HG03135 (cell line): Measurements from ENCODE around the gene E2F6.

Source experiments
- ATAC-seq: cut with Tn5 transposase; IDR thresholded peaks from one replicate; pipeline ENCODE4 v1.9.1; 2021; ENCODE audit warnings: mild to moderate bottlenecking, moderate library complexity; ENCODE audit not compliant: unreplicated experiment

Gene E2F6, protein sequence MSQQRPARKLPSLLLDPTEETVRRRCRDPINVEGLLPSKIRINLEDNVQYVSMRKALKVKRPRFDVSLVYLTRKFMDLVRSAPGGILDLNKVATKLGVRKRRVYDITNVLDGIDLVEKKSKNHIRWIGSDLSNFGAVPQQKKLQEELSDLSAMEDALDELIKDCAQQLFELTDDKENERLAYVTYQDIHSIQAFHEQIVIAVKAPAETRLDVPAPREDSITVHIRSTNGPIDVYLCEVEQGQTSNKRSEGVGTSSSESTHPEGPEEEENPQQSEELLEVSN

DNA sequence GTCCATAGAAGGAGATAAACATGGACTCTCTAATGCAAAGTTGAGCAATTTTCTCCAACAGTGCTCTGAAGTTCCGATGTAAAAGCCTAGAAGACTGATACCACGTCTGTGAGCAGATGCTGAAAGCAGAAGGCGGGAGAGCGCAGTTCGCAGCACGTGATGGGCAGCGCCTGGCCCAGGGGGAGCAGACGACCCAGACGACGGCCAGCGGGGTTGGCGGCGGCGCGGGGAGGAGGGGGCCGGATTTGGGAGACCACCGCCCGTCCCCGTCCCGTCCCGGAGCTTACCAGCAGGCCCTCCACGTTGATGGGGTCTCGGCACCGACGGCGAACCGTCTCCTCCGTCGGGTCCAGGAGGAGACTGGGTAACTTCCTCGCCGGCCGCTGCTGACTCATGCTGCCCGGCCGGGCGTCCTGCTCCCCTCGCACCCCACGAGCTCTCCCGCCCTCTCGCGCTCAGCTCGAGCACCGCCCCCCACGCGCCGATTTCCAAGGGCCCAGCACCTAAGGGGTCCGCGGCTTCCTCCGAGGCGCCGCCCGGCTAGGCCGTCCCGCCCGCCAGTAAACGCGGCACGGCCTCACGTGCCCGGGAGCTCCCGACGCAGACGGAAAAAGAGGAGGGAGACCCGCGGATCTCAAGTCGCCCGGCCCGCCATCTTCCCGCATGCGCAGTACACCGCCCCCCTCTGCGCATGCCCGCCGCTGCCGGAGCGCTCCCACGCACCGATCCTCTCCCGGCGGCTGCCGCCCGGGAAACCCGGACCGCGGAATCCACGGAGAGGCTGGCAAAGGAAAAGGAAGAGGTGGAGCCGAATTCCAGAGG lies at the start of gene E2F6:
Gene E2F6, minus strand, starts transcription at position 677 of the 822 bp plus-strand sequence. Its CDS starts 282 bp downstream, at position 395.
- peak; percentile 67 for ATAC-seq

GRCh38 chr2:11515490-11515981 lies 49.6 kb upstream of the E2F6 start:
- no peak for ATAC-seq

GRCh38 chr2:11514904-11515303 lies 48.9 kb upstream of the E2F6 start:
- ATAC-seq: no peak

GRCh38 chr2:11514081-11514730 lies 48.2 kb upstream of the E2F6 start:
- ATAC-seq: no peak

DNA sequence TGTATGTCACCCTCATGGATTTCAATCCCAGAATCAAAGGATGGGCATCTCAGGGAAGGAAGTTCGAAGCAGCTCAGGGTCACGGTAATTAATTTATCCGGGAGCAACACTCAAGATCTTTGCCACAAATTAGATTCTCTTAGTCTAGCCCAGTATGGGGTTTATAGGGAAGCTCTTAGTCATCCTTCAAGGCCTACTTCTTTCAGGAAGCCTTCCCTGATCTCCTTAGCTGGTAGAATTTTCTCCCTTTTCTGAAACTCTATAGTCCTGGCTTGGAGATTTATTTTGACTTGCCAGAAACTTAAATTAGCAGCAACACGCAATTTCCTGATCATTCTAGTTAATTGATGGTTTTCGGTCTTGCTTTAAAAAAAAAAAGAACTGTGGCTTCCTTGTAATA lies 47.4 kb upstream of the E2F6 start:
- no peak for ATAC-seq

- ATAC-seq: no peak
These were observed 46.5 kb upstream of the E2F6 start for GRCh38 chr2:11512431-11512830.

- ATAC-seq: no peak
These were observed 43.8 kb upstream of the E2F6 start for GRCh38 chr2:11509657-11510360.

DNA sequence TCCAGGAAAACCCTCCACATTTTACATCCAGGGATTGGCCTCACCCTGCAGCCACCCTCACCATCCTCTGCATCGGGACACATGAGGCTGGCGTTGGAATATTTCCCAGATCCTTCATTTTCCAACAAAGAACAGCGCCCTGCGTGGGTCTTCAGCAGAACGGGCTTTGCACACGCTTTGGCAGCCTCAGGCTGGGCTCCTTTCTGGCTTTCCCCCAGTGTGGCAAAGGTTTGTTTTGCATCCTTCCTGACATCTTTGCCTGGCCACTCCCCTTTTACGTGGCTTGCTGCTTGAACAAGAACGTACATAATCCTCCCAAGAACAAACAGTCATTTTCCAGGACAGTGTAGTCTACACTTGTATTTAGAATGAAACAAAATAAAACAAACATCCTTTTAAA lies 42.3 kb upstream of the E2F6 start:
- ATAC-seq: no peak

DNA sequence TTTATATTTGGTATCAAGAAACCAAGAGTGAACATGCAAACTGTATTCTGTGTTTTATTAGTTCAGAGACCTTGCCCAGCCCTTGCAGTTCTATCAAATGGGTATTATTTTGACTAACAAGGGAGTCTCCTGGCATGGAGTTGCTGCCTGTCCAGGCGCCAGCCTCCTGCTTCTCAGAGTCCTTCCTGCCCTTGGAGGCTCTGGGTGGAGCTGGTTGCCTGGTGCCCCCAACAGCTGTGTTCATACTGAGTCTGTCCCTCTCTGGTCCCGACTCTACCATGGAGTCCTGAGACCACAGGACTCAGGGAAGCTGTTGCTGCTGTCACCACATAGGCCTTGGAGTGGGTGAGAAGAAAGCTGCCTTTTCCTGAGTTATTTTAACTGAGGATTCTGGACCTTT lies 41.6 kb upstream of the E2F6 start:
- no peak for ATAC-seq

GRCh38 chr2:11506611-11506969 lies 40.6 kb upstream of the E2F6 start:
- ATAC-seq: no peak

DNA sequence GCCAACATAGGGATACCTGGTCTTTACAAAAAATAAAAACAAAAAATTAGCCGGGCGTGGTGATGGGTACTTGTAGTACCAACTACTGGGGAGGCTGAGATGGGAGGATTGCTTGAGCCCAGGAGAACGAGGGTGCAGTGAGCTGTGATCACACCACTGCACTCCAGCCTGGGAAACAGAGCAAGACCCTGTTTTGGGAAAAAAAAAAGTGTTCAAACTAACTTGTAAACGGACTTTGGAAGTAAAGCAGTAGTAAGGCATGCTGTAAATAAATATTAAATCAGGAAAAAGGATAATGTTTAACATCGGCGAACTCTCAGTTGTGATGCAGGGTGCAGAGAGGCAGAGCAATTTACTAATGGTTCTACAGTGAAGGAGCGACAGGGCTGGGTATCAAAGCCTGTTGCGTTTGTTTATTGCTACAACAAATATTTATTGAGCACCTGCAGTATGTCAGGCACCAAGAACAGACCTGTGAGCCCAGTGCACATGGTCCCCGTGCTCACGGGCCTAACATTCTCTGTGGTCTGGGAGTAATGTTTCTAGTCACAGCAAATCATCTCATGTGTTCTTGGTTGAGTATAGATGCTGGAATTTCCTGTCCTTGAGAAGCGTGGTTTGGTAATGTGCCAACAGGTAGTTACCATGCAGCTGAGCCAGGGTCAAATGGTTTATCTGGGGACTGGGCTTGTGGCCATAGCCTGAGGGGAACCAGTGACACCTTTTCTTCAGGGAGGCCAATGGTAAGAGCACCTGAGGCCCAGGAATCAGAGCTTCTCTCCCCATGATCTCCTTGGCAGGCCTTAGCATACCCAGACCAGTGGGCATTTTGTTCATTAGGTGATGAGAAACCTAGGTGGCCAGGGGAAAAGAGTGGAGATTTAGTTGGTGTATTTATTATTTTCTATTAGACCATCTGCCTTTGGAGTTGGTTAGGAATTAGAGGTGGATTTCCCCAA lies 40.0 kb upstream of the E2F6 start:
- ATAC-seq: no peak

DNA sequence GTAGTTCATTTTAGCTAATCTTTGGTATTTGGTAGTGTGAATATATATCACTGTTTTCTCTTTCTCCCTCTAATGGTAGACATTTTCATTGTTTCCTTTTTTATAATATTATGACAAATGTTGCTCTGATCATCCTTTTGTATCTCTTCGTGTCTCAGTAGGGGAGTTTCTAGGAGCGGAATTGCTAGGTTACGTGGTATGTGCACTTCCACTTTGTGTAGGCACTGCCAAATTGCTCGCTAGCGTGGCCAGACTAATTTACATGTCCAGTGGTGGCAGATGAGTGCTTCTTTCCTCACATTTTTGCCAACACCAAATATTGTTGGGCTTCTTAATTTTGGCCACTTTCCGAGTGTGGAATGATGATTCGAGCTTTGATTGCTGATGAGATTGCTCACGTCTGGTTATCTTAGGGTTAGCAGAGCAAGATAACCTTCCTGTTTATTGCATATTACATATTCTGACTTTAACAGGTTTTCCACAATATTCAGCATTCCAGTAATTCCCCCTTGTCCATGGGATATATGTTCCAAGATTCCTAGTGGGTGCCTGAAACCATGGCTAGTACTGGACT lies 37.5 kb upstream of the E2F6 start:
- ATAC-seq: no peak

GRCh38 chr2:11502740-11503292 lies 36.9 kb upstream of the E2F6 start:
- no peak for ATAC-seq

GRCh38 chr2:11500702-11501303 lies 34.8 kb upstream of the E2F6 start:
- no peak for ATAC-seq

GRCh38 chr2:11499081-11499743 lies 33.3 kb upstream of the E2F6 start:
- no peak for ATAC-seq

DNA sequence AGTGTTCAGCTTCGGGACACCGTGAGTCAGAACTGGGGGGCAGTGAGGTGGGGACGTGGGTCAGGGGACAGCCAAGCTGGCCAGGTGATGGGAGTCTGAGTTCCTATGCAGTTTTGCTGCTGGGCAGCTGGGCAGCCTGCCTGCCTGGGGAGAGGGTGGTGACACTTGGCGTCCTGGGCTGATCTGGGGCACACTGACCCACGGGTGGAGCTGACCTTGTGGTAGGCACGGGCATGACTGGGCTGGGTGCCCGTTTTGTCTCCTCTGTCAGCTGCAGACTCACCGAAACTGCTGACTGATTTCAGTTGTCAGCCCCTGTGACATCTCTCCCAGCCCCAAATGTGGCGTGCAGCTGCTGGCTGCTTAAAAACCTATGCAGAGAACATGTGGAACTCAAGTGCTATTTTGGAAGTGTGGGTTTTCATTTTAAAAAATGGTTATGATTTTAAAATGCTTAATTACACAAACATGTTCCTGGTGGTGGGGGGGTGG lies 32.6 kb upstream of the E2F6 start:
- peak; percentile 72 for ATAC-seq

DNA sequence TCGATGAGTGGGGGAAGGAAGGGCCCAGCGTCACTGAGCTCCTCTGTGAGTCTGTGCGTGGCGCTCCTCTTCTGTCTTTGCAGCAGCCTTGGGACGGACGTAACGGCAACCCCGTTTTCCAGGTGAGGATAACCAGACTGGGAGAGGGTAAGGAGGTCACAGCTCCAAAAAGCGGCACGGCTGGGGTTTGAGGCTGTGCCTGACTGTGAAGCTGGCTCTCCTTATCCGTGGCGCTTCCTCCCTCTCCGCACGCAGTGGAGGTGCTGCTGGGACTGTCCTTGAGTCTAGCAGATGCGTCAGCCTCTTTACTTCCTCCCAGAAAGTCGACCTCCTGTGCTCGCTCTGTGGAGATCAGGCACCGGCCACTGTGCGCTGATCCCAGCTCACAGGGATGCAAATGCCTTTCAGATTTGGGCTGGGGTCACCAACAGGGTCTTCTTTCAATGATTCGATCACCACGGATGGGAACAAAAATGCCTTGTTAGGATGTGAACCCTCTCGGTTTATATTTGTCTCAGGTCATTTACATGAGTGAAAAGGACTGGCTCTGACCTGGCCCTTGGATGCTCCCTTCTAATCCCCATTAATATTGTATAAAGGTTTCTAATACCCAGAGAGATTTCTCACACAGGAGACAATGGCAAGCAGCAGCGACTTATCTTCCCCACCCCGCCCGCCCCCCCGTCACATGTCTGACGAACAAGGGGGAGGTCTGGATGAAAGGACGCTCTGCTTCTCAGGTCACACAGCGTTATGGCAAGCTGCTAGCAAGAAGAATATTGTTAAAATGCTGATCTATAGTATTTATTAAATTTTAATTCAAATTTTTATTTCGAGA lies 30.1 kb upstream of the E2F6 start:
- ATAC-seq: no peak
